Measurements from ENCODE around the gene YPEL4. TPM values are rescaled to one million over a fixed set of nuclear protein-coding genes. Genes with fewer than 3 reads are reported as not detected.

The YPEL4 gene
- total RNA-seq, 1 experiment from 2014 or later, result not detected

GRCh38 chr11:57639321-57640067, 10.2 kb downstream of the YPEL4 start:
- ATAC-seq (no peak), DNase-seq (ENCODE audit: low read depth, low spot score) (no peak)
- H3K4me1 ChIP-seq (ENCODE audit: control insufficient read depth, insufficient read depth, low read length), result peaks cover 19% of the 10 kb centered on the region
- TF ChIP-seq TCF7L2 (IDR thresholded peaks at IDR 0.05; ENCODE audit: low read depth, low read length), result no peak
- TF ChIP-seq SIN3A (IDR thresholded peaks at IDR 0.05; ENCODE audit: borderline replicate concordance, insufficient read depth, low read depth, low read length), result no peak
- peak overlapping the region; percentile 79 to 91 for H3K4me3 ChIP-seq (ENCODE audit: low read depth in 2 of 2, low read length in 2 of 2)
- ChIA-PET CTCF (interaction anchor here (2.6 kb wide), 1 partner anchor 71 kb away, joined by 31 read pairs; the partner anchor contains the start of gene UBE2L6), POLR2A (interaction anchor here (0.6 kb wide), 1 partner anchor 87 kb away, joined by 3 read pairs; no protein-coding TSS in a partner anchor)
- intact Hi-C loops (cut with micrococcal nuclease; ENCODE audit: unreplicated experiment), result loop anchor here (5.0 to 10.0 kb wide), 2 partner anchors 185 to 292 kb away; no protein-coding TSS in a partner anchor
- BruUV-seq (replicated peaks), result no TSS peak
- no peaks in the 10 kb centered on the region for H3K36me3 ChIP-seq (ENCODE audit: control insufficient read depth, insufficient read depth, low read length)
- H3K27me3 ChIP-seq (ENCODE audit: control insufficient read depth, insufficient read depth, low read length), result no peaks in the 10 kb centered on the region
- peak overlapping the region; percentile 83 for H3K27ac ChIP-seq (ENCODE audit: low read length)
- in situ Hi-C loops (cut with HindIII; ENCODE audit: low pct_unique_long_range_greater_than_20kb, low sequenced_read_pairs), result no loop called here
- no peaks in the 10 kb centered on the region for H3K9me3 ChIP-seq (ENCODE audit: control insufficient read depth, insufficient read depth, low read depth, low read length)

GRCh38 chr11:57638811-57639320, 10.8 kb downstream of the YPEL4 start:
- ChIA-PET CTCF (no interaction called here), POLR2A (interaction anchor here (0.6 kb wide), 1 partner anchor 86 kb away, joined by 3 read pairs; no protein-coding TSS in a partner anchor)
- Histone ChIP-seq H3K27ac (ENCODE audit: low read length) (peak overlapping the region; percentile 83), H3K9me3 (ENCODE audit: control insufficient read depth, insufficient read depth, low read depth, low read length) (no peaks in the 10 kb centered on the region), H3K4me3 (ENCODE audit: low read depth in 2 of 2, low read length in 2 of 2) (peak overlapping the region; percentile 79 to 91), H3K27me3 (ENCODE audit: control insufficient read depth, insufficient read depth, low read length) (no peaks in the 10 kb centered on the region), H3K4me1 (ENCODE audit: control insufficient read depth, insufficient read depth, low read length) (peaks cover 19% of the 10 kb centered on the region), H3K36me3 (ENCODE audit: control insufficient read depth, insufficient read depth, low read length) (no peaks in the 10 kb centered on the region)
- intact Hi-C loops (cut with micrococcal nuclease; ENCODE audit: unreplicated experiment), result no loop called here
- ATAC-seq (no peak; the same call in 1 of the 2 replicates), DNase-seq (ENCODE audit: low read depth, low spot score) (no peak)
- in situ Hi-C loops (cut with HindIII; ENCODE audit: low pct_unique_long_range_greater_than_20kb, low sequenced_read_pairs), result no loop called here
- TF ChIP-seq TCF7L2 (IDR thresholded peaks at IDR 0.05; ENCODE audit: low read depth, low read length), result no peak
- peak; percentile 40 for TF ChIP-seq CTCF (IDR thresholded peaks at IDR 0.05)
- no TSS peak for BruUV-seq (replicated peaks)

- intact Hi-C loops (cut with micrococcal nuclease; ENCODE audit: unreplicated experiment) (no loop called here), in situ Hi-C loops (cut with HindIII; ENCODE audit: low pct_unique_long_range_greater_than_20kb, low sequenced_read_pairs) (no loop called here)
- Histone ChIP-seq H3K27ac (ENCODE audit: low read length) (peak overlapping the region; percentile 83), H3K27me3 (ENCODE audit: control insufficient read depth, insufficient read depth, low read length) (no peaks in the 10 kb centered on the region), H3K4me1 (ENCODE audit: control insufficient read depth, insufficient read depth, low read length) (peaks cover 19% of the 10 kb centered on the region), H3K4me3 (ENCODE audit: low read depth in 2 of 2, low read length in 2 of 2) (peak overlapping the region; percentile 79 to 91), H3K36me3 (ENCODE audit: control insufficient read depth, insufficient read depth, low read length) (no peaks in the 10 kb centered on the region), H3K9me3 (ENCODE audit: control insufficient read depth, insufficient read depth, low read depth, low read length) (no peaks in the 10 kb centered on the region)
- POLR2A ChIA-PET, result no interaction called here
- CTCF ChIA-PET, result no interaction called here
- BruUV-seq (replicated peaks), result TSS peak; percentile 81
- TF ChIP-seq CTCF (IDR thresholded peaks at IDR 0.05) (no peak), SIN3A (IDR thresholded peaks at IDR 0.05; ENCODE audit: borderline replicate concordance, insufficient read depth, low read depth, low read length) (no peak), POLR2AphosphoS5 (IDR thresholded peaks at IDR 0.05; ENCODE audit: low read depth, low read length) (peak; percentile 76)
- DNase-seq (ENCODE audit: low read depth, low spot score), result no peak
- peak; percentile 92 for ATAC-seq
These were observed 11.5 kb downstream of the YPEL4 start for GRCh38 chr11:57638005-57638781.
